Kidney epithelial cell (primary cell): Measurements from ENCODE around the gene CASZ1. TPM values are rescaled to one million over a fixed set of nuclear protein-coding genes. Genes with fewer than 3 reads are reported as not detected.

Experiments used
- DNase-seq: peaks from one replicate; pipeline ENCODE4 v3.0.0-alpha.2; 2010; ENCODE audit warnings: low read depth
- H3K27me3 ChIP-seq: 2 replicates; pipeline ENCODE4 v1.6.0; 2011; ENCODE audit warnings: low read length; ENCODE audit not compliant: control insufficient read depth, insufficient read depth
- H3K36me3 ChIP-seq: 2 replicates; pipeline ENCODE4 v1.5.1; 2011; ENCODE audit warnings: low read length; ENCODE audit not compliant: control insufficient read depth, insufficient read depth
- H3K4me3 ChIP-seq: 2 replicates; pipeline ENCODE4 v1.5.1; 2011; ENCODE audit warnings: low read depth, mild to moderate bottlenecking, control low read depth, low read length
- CTCF ChIP-seq: IDR thresholded peaks from 2 replicates; pipeline ENCODE4 v1.5.1; 2011; ENCODE audit warnings: mild to moderate bottlenecking, moderate library complexity, low read length, control low read depth, inconsistent platforms; ENCODE audit not compliant: insufficient read depth, poor library complexity, severe bottlenecking
- total RNA-seq: library from RNA; depleted of rRNA; stranded (reverse); fragments of >200 nt; gene quantifications from 2 replicates; pipeline ENCODE4 v1.2.3, GENCODE V29; 2015

The CASZ1 gene
- total RNA-seq, 1 donor from 2014 or later: 28.2 TPM

- H3K27me3 ChIP-seq: no peaks in the 10 kb centered on the region
- no peak overlapping the region for H3K4me3 ChIP-seq
- no peak for TF ChIP-seq CTCF
- DNase-seq: no peak
- no peaks in the 10 kb centered on the region for H3K36me3 ChIP-seq
Observed at GRCh38 chr1:10682108-10682445, 114.4 kb downstream of the CASZ1 start.

DNA sequence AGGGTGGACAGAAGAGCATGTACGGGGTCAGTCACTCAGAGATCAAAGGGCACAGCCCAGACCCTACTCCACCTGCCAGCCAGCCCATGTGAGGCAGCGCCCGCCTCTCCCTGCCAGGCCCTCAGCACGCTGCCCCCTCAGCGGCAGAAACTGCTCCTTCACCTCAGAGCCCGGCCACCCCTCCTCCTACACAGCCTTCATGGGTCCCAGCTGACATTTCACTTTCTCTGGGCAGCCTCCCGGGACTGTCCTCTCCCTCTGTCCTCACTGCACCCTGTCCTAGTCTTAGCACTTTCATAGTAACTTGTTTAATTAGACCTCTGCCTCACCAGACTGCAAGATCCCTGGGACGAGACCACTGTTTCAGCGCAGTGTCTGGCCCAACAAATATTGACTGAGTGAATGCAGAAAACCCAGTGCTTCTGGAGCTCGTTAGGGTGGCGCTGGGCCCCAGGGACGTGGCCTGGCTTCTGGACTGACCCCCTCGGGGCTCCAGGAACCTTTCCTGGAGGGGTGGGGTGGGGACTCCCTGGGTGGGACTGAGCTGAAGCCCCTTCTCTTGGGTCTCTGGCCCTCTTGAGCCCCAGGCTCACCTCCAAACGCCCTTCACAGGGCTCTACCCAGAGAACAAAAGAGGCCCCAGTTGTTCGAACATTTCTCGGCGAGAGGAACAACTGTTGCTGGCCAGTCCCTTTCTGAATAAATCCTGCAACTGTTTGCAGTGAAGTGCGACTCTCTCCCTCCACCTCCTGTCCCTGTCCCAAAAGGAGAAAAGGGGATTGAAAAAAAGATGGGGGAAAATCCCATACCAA is 114.9 kb downstream of the CASZ1 start:
- Histone ChIP-seq H3K27me3 (no peaks in the 10 kb centered on the region), H3K36me3 (no peaks in the 10 kb centered on the region), H3K4me3 (no peak overlapping the region)
- no peak for DNase-seq
- TF ChIP-seq CTCF: no peak

GRCh38 chr1:10680487-10680886 is 116.0 kb downstream of the CASZ1 start:
- Histone ChIP-seq H3K4me3 (no peak overlapping the region), H3K27me3 (no peaks in the 10 kb centered on the region), H3K36me3 (no peaks in the 10 kb centered on the region)
- no peak for TF ChIP-seq CTCF
- DNase-seq: no peak

- Histone ChIP-seq H3K27me3 (no peaks in the 10 kb centered on the region), H3K36me3 (no peaks in the 10 kb centered on the region), H3K4me3 (no peak overlapping the region)
- TF ChIP-seq CTCF: no peak
- DNase-seq: peak; percentile 35
Observed at GRCh38 chr1:10679496-10680220, 116.8 kb downstream of the CASZ1 start.

DNA sequence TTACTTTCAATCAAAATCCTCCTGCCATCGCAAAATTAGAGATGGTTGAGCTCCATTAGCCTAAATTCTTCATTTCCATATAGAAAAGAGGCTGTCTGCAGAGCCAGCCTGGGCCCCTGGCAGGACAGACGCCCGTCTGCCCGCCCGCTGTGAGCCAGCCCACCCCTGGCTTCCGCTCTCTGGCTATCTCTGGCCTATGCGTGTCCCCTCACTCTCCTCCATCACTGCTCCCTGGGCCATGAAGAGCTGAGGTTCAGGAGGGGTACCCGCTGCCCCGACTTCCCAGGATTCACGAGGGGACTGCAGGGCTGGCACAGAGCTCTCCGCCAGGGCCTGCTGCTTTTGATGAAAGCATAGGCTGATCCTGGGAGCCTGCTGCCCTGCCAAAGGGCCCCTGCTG is 117.6 kb downstream of the CASZ1 start:
- no peaks in the 10 kb centered on the region for H3K36me3 ChIP-seq
- H3K4me3 ChIP-seq: no peak overlapping the region
- no peak for TF ChIP-seq CTCF
- DNase-seq: no peak
- H3K27me3 ChIP-seq: no peaks in the 10 kb centered on the region
